ENCODE measurements around the gene AMPD3. TPM values are rescaled to one million over a fixed set of nuclear protein-coding genes. Genes with fewer than 3 reads are reported as not detected.
A peak's percentile ranks its signal among the peaks of the same experiment; 100 is the strongest.

Gene AMPD3
- polyA plus RNA-seq, 1 of the 3 experiments (the other 2 are of a cell fraction), result 1.7 TPM

- H3K4me1 ChIP-seq (ENCODE audit: control insufficient read depth in 1 of 2, insufficient read depth in 2 of 2, low read depth in 1 of 2, low read length in 1 of 2), result peaks cover 12 to 34% of the 10 kb centered on the region in 2 experiments; a peak in 3 of 4 replicates
- no peak overlapping the region for H3K4me2 ChIP-seq
- TF ChIP-seq USF1 (IDR thresholded peaks at IDR 0.05; ENCODE audit: borderline replicate concordance, low read depth), result no peak
- TF ChIP-seq IRF3 (IDR thresholded peaks at IDR 0.05; ENCODE audit: low read depth, low read length), result no peak
- TF ChIP-seq RXRA (IDR thresholded peaks at IDR 0.05; ENCODE audit: borderline replicate concordance, low read depth), result no peak
- TF ChIP-seq, protein P1, sequence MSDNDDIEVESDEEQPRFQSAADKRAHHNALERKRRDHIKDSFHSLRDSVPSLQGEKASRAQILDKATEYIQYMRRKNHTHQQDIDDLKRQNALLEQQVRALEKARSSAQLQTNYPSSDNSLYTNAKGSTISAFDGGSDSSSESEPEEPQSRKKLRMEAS (IDR thresholded peaks at IDR 0.05; ENCODE audit: low read depth), result no peak
- H3K36me3 ChIP-seq (replicated peaks in 1 of 2; ENCODE audit: control insufficient read depth in 1 of 2, insufficient read depth in 2 of 2, low read length in 1 of 2), result no peaks in the 10 kb centered on the region
- ChIA-PET POLR2A (no interaction called here), CTCF (interaction anchor here (1.0 to 2.4 kb wide), 5 partner anchors 18 to 278 kb away, joined by 3 to 9 read pairs (median 3); partner anchors contain the start of gene RNF141)
- no peak overlapping the region for H3K9ac ChIP-seq
- H3K27ac ChIP-seq (ENCODE audit: low read depth in 2 of 2, low read length in 1 of 2), result no peak overlapping the region
- no peaks in the 10 kb centered on the region for H4K20me1 ChIP-seq (ENCODE audit: insufficient read depth)
- no peaks in the 10 kb centered on the region for H3K79me2 ChIP-seq (ENCODE audit: insufficient read depth)
- H2AFZ ChIP-seq (ENCODE audit: low read depth), result no peak overlapping the region
- H3K9me3 ChIP-seq, result no peaks in the 10 kb centered on the region
- H3K9me2 ChIP-seq, result no peaks in the 10 kb centered on the region
- no peak for DNase-seq
- H3K27me3 ChIP-seq (ENCODE audit: insufficient read depth), result no peaks in the 10 kb centered on the region
- no peak overlapping the region for H3K4me3 ChIP-seq (ENCODE audit: low read depth in 2 of 2, low read length in 1 of 2)
- no peaks in the 10 kb centered on the region for H3F3A ChIP-seq (replicated peaks; ENCODE audit: insufficient read depth)
These were observed 2.8 kb downstream of the AMPD3 start for GRCh38 chr11:10457901-10458300.

GRCh38 chr11:10459029-10459970 is 4.2 kb downstream of the AMPD3 start:
- no peaks in the 10 kb centered on the region for H3F3A ChIP-seq (replicated peaks; ENCODE audit: insufficient read depth)
- no peak overlapping the region for H3K4me2 ChIP-seq
- no peaks in the 10 kb centered on the region for H4K20me1 ChIP-seq (ENCODE audit: insufficient read depth)
- TF ChIP-seq REST (IDR thresholded peaks at IDR 0.05; ENCODE audit: low read depth, low read length), result peak; percentile 67; the same call in 1 of the 2 replicates
- TF ChIP-seq ZBTB33 (IDR thresholded peaks at IDR 0.05; ENCODE audit: borderline replicate concordance, low read depth), result no peak
- TF ChIP-seq JUND (IDR thresholded peaks at IDR 0.05), result no peak
- no peak for TF ChIP-seq TEAD4 (IDR thresholded peaks at IDR 0.05; ENCODE audit: borderline replicate concordance, insufficient read depth)
- H2AFZ ChIP-seq (ENCODE audit: low read depth), result no peak overlapping the region
- DNase-seq, result no peak
- H3K36me3 ChIP-seq (replicated peaks in 1 of 2; ENCODE audit: control insufficient read depth in 1 of 2, insufficient read depth in 2 of 2, low read length in 1 of 2), result no peaks in the 10 kb centered on the region
- ChIA-PET CTCF (interaction anchor here (0.5 to 2.4 kb wide), 7 partner anchors 13 to 1078 kb away, joined by 3 to 9 read pairs (median 3); partner anchors contain the start of gene RNF141), POLR2A (no interaction called here)
- no peaks in the 10 kb centered on the region for H3K79me2 ChIP-seq (ENCODE audit: insufficient read depth)
- 89% methylated on average over 7 of the region's 7 CpGs for WGBS (ENCODE audit: low lambda C conversion rate)
- no peak overlapping the region for H3K4me3 ChIP-seq (ENCODE audit: low read depth in 2 of 2, low read length in 1 of 2)
- H3K9me3 ChIP-seq, result no peaks in the 10 kb centered on the region
- H3K9me2 ChIP-seq, result no peaks in the 10 kb centered on the region
- no peaks in the 10 kb centered on the region for H3K27me3 ChIP-seq (ENCODE audit: insufficient read depth)
- H3K27ac ChIP-seq (ENCODE audit: low read depth in 2 of 2, low read length in 1 of 2), result peak overlapping the region in 1 of 2 experiments; percentile 18; a peak in 1 of 4 replicates
- H3K9ac ChIP-seq, result no peak overlapping the region
- H3K4me1 ChIP-seq (ENCODE audit: control insufficient read depth in 1 of 2, insufficient read depth in 2 of 2, low read depth in 1 of 2, low read length in 1 of 2), result peaks cover 12 to 34% of the 10 kb centered on the region in 2 experiments; a peak in 3 of 4 replicates
